Activated effector memory CD4-positive, alpha-beta T cell treated with Interleukin-2 at 50 U/mL for 16 hours (primary cell): Measurements from ENCODE around the gene NECTIN2.
"Not testable (repeated sequence)": the region's sequence is repeated elsewhere in the genome, so short reads cannot be mapped to it uniquely, and the experiment has no call there.

Experiments used
- DNase-seq: peaks from one replicate; pipeline ENCODE4 v3.0.0-alpha.2; 2020

NECTIN2 gene

DNA sequence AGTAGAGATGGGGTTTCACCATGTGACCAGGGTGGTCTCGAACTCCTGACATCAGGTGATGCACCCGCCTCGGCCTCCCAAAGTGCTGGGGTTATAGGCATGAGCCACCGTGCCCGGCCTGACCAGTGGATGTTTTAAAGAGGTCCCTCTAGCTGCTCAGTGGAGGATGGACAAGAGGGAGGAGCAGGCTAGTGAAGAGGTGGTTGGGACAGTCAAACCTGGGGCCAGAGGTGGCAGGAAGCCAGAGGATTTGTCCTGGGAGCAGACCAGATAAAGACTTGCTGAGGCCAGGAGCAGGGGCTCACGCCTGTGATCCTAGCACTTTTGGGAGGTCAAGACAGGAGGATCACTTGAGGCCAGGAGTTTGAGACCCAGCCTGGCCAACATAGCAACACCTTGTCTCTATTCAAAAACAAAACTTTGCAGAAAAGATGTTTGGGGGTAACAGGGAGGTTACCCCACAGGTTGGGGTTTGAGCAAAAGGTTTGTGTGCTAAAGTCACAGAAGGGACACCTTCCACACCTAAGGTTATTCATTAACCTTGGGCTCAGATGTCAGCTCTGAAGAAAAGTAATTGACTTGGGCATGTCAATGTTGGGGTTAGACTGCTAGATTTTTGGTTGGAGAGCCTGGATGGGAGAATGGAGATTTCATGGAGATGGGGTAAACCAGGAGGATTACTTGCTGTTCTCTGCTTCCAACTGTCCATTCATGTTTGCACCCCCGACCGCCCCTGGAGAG lies 28.2 kb upstream of the NECTIN2 start:
- no peak for DNase-seq

DNA sequence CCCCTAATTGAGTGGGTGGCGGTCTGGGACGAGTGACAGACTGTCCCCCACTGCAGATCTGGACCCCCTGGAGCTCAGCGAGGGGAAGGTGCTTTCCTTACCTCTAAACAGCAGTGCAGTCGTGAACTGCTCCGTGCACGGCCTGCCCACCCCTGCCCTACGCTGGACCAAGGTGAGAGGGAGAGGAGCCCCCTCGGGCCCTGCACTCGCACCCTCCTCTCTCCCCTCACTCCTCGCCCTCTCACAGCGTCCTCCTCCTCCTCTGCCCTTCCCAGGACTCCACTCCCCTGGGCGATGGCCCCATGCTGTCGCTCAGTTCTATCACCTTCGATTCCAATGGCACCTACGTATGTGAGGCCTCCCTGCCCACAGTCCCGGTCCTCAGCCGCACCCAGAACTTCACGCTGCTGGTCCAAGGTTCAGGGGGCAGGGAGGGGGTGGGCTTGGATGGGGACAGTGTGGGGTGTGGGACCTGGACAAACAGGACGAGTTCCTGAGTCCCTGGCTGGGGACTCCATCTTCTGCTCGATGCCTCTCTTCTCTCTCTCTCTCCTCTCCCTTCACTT lies 27.5 kb upstream of the NECTIN2 start:
- no peak for DNase-seq

DNA sequence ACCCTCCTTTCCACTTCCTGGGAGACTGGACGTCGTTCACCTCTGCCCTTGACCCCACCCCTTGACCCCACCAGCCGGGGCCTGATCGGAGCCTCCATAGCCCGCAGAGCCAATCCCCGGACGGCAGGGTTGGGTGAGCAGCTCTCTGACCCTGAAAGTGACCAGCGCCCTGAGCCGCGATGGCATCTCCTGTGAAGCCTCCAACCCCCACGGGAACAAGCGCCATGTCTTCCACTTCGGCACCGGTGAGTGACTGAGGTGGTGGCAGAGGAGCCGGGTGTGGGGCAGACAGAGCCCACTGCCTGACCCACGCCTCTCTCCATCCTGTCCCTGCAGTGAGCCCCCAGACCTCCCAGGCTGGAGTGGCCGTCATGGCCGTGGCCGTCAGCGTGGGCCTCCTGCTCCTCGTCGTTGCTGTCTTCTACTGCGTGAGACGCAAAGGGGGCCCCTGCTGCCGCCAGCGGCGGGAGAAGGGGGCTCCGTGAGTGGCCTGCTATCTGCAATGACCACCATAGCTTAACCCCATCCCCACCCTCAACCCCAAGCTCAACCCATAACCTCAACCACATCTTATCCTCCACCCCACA lies 26.8 kb upstream of the NECTIN2 start:
- DNase-seq, result no peak

DNA sequence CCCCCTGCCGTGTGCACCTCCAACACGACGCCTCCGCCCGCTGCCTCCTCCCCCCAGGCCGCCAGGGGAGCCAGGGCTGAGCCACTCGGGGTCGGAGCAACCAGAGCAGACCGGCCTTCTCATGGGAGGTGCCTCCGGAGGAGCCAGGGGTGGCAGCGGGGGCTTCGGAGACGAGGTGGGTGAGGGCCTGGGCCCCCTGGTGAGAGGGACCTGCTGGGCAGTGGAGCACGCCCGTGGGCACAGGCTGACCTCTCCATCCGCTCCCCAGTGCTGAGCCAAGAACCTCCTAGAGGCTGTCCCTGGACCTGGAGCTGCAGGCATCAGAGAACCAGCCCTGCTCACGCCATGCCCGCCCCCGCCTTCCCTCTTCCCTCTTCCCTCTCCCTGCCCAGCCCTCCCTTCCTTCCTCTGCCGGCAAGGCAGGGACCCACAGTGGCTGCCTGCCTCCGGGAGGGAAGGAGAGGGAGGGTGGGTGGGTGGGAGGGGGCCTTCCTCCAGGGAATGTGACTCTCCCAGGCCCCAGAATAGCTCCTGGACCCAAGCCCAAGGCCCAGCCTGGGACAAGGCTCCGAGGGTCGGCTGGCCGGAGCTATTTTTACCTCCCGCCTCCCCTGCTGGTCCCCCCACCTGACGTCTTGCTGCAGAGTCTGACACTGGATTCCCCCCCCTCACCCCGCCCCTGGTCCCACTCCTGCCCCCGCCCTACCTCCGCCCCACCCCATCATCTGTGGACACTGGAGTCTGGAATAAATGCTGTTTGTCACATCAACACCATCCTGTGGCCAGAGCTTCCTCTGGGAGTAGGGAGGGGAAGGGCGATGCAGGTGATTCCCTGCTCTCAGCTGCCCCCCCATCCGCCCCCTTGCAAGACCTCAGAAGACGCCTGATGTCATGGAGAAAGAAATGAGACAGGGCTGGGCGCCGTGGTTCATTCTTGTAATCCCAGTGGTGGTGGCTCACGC lies 25.2 kb upstream of the NECTIN2 start:
- no peak for DNase-seq

DNA sequence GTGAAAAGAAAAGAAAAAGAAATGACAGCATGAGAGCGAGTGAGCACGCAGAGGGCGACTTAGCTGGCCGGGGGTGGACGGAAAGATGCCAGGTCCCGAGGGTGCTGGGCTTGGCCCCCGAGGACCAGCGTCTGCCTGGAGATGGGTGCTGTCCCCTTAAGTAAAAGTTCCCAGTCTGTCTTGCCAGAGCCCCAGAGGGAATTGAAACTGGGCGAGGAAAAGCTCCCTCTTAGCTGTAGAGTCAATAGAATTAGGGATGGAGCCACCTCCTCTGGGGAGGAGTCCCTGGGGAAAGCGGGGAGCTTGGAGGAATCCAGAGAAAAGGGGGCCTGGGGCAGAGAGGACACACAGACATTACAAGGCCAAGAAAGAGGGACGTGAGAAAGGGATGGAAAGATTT lies 23.9 kb upstream of the NECTIN2 start:
- DNase-seq, result no peak

DNA sequence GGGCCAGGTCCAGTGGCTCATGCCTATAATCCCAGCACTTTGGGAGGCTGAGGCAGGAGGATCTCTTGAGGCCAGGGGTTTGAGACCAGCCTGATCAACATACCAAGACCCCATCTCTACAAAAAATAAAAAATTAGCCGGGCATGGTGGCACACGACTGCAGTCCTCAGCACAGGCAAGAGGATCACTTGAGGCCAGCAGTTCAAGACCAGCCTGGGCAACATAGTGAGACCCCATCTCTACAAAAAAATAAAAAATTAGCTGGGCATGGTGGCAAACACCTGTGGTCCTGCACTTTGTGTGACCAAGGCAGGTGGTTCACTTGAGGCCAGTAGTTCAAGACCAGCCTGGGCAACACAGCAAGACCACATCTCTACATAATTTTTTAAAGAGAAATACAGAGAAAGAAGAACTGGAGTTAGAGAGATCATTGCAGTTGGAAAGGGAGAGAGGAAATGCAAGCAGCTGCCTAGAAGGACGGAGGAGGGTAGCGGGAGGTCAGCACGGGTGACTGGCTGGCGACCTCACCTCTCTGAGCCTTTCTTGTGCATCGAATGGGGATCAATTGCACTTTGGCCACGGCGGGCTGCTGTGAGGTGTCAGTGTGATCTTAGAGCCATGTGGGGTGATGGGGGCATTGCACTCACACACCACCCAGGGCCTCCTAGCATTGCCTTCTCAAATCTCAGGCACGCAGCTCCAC lies 23.3 kb upstream of the NECTIN2 start:
- DNase-seq, result no peak

DNA sequence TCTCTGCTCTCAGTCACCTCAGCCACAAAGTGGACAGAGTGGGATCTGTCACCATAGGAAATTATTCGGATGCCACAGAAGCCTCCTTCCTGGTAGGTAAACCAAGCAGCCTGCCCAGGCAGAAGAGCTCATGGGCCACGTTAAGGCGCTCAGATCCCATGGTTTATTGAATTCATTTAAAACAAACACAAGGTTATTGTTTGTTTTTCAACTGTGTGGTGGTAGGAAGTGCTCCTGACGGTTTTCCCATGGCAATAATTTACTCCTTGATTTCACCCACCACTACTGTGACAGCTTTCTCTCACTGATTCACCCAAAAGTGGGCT lies 22.8 kb upstream of the NECTIN2 start:
- no peak for DNase-seq

DNA sequence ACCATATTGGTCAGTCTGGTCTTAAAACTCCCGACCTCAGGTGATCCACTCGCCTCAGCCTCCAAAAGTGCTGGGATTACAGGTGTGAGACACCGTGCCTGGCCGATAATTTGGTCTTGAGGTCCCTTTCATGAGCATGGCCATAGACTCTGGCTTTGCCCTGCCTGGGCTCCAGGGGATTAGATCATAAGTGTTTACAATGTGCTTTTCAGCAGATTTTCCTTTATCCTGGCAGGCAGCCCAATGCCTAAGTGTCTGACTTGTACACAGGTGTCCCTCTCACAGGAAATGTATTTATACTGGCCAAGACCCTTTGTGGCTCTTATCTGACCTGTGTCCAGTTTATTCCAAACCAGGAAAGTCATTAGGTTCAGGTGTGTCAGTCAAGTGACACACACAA lies 21.3 kb upstream of the NECTIN2 start:
- no peak for DNase-seq

DNA sequence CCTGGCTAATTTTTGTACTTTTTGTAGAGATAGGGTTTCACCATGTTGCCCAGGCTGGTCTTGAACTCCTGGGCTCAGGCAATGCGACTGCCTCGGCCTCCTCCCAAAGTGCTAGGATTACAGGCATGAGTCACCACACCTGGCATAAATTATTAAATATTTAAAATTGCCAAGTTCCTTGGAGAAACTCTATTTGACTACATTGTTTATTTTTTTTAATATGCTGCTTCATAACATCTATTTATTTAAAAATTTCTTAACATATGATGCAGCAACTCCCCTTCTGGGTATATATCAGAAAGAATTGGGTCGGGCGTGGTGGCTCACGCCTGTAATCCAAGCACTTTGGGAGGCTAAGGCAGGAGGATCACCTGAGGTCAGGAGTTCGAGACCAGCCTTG lies 13.2 kb upstream of the NECTIN2 start:
- not testable (repeated sequence) for DNase-seq

DNA sequence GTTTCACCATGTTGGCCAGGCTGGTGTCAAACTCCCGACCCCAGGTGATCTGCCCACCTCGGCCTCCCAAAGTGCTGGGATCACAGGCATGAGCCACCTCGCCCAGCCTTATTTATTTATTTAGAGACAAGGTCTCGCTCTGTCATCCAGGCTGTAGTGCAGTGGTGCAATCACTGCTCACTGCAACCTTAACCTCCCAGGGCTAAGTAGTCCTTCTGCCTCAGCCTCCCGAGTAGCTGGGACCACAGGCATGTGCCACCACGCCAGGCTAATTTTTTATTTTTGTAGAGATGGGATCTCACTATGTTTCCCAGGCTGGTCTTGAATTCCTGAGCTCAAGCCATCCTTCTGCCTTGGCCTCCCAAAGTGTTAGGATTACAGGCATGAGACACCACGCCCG lies 11.7 kb upstream of the NECTIN2 start:
- DNase-seq, result not testable (repeated sequence)

DNA sequence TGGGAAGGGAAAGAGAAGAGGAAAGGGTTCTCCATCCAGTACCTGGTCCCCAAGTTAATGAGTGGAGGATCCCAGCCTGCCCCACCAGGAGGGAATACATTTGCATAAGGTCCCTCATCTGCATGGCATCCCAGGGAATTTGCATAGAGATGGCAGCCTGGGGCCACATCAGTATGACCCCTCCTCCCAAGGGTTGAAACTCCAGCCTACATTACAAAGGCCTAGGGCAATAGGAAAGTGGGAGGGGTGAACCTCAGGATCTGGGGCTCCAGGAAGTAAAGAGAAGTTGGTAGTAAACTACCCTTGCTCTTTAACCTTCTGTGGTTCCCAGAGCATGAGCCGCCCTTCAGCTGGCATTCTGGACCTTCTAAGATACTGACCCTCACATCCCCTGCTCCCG lies 6.8 kb upstream of the NECTIN2 start:
- no peak for DNase-seq

DNA sequence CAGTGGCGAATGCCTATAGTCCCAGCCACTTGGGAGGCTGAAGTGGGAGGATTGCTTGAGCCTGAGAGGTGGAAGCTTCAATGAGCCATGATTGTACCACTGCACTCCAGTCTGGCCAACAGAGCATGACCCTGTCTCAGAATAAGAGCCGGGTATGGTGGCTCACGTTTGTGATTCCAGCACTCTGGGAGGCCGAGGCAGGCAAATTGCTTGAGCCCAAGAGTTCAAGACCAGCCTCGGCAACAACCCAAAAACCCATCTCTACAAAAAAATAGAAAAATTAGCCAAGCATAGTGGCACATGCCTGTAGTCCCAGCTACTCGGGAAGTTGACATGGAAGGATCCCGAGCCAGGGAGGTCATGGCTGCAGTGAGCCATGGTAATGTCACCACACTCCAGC lies 5.3 kb upstream of the NECTIN2 start:
- no peak for DNase-seq

DNA sequence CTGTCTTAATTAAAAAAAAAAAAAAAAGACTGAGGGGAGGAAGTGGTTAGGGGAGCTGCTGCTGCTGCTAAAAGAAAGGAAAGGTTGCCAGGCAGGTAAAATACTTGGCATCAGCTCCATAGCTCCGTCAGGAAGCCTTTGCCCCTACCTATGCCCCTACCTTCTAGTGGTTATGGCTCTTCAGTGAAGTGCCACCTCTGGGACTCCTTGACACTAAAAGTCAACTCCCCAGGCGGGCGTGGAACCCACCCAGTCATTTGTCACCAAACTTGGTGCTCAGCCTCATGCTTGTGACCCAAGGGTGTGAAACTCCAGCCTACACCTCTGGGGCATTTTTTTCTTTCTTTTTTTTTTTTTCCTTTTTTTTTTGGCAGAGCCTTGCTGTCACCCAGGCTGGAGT lies 4.9 kb upstream of the NECTIN2 start:
- no peak for DNase-seq

DNA sequence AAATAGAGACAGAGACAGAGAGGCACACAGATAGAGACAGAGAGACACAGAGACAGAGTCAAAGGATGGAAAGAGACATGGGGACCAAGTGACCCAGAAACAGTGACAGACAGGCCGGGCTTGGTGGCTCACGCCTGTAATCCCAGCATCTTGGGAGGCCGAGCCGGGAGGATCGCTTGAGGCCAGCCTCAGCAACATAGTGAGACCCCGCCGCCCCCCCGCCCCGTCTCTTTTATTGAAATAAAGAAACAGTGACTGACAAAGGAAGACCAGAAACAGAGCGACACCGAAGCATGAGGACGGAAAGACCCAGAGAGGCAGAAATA lies 848 bp upstream of the NECTIN2 start:
- DNase-seq, result no peak

DNA sequence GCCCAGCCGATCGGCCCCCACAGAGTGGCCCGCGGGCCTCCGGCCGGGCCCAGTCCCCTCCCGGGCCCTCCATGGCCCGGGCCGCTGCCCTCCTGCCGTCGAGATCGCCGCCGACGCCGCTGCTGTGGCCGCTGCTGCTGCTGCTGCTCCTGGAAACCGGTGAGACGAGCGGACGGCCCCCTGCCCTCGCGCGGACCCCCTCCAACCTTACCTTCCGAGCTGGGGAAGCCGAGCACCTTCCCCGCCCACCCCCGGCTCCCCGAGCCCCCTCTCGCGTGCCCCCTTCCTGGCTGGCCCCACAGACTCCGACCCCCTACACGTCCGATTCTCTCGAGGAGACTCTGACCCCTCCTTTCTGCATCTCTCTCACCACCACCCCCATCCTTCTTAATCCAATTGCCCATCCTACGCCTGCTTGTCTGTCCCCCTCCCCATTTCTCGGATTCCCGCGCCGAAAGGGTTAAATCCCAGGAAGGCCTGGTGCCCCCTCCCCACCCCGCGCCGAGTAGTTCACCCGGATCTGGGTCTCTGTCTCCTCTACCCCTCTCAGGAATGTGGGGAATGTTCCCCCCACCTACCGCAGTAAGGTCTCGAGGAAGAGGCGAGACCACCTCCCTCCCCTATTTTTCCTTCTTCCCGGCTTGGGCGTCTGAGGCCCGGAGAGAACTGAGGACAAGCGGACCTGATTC lies 502 bp downstream of the NECTIN2 start:
- no peak for DNase-seq

DNA sequence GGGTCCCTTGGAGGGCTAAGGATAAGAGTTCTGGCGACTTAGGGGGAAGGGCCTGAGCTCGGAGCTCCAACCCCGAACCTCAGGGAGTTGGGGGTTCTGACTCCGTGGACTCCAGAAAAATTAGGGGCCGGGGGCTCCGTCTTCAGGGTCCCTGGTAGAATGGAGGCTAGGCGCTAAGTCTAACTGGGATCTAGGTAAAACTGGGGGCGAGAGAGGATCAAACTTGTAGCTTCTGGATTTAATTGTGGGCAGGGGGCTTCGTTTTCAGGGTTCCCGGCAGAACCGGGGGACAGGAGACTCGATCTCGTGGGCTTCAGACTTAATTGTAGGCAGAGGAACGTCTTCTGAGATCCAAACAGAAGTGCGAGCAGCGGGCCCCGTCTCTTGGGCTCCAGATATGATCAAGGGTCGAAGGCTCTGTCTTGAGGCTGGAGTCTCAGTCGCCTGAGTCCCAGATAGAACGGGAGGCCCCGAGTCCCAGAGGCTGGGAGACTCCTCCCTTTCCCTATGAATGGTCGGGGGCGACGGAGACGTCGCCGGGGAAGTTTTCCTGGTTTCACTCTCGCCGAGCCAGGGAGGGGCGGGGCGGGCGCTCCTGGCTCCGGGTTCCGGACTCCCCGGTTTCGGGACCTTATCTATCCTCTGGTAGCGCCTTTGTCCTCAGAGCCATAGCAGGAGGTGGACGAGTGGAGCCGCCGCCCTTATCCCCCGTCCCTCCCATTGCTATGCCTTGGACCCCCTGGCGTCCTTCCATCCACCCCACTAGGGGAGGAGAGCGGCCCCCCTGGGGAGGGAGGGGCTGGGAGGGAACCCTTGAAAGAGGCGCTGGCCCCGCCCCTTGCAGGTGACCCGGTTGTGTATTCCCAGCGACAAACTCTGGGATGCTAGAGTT lies 1.3 kb downstream of the NECTIN2 start:
- no peak for DNase-seq

DNA sequence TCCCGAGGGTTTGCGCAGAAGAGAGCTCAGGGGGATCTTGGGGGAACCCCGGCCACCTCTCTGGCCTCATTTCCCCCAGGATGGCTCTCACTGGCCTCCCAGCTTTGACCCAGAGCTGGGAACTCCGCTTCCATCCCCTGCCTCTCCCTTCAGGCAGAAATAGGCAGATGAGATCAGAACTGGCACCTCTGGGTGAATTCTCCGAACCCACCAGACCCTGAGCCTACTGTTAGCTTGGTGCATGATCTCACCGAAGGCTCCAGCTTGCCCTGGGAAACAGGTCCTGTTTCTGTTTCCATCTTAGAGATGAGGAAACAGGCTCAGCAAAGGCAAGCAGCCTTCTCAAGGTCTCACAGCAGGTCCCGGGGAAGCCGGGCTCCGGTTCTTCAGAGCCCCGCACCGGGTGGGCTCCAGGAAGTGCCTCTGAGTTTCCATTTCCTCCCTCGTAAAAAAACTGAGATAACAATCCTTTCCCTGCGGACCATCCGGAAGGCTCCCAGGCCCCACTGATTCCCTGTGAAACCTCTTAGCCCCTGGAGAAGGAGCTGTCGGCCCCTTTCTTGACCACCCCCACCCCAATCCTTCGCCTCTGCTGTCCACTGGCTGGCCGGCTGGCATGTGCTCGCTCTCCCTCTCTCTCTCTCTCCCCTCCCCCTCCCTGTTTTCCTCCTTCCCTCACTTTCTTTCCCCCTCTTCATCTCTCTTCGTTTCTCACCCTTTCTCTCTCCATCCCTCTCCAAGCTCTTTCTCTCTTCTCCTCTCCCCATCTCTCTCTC lies 2.1 kb downstream of the NECTIN2 start:
- no peak for DNase-seq

DNA sequence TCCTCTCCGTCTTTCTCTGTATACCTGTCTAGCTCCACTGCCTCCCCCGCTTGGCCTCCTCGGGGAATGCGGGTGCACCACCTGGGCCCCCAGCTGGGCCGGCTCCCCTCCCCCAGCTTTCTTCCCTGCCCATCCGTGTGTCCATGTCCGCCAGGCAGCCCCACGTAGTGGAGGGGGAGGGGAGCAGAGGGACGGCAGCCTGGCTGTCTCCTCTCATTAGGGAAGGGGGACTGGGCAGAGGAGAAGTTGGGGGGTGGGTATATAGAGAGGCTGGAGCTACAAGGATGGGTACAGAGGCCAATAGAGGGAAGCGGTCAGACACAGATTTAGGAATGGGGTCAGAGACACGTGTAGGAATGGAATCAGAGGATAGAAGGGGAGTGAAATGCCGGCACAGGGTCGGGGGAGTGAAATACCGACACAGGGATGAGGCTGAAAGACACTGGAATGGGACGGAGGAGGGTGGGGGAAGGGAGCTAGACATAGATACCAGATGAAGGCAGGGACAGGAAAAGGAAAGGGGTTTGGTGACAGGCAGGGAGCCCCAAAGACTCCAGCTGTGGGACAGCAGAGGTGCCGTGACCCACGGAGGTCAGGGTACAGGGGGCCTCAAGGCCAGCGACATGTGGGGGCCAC lies 2.8 kb downstream of the NECTIN2 start:
- DNase-seq, result no peak

DNA sequence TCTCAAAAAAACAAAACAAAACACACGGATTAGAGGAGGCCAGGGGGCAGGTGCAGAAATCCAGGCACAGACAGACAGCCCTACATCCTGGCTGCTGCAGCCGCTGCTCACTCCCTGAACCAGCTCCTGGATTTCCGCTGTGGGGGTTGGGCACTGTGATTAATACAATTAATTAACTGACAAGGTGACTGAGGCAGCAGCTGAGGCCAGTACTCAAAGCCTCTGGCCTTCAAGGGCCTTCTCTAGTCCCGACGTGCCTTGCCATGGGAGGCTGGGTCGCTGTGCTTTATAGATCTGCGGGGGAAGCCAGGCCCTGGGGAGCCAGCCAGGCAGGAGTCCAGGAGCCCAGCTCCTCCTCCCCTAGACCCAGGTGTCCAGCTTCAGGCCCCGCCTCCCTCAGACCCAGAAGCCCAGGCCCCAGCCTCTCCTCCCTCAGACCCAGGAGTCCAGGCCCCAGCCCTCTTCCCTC lies 4.6 kb downstream of the NECTIN2 start:
- no peak for DNase-seq

DNA sequence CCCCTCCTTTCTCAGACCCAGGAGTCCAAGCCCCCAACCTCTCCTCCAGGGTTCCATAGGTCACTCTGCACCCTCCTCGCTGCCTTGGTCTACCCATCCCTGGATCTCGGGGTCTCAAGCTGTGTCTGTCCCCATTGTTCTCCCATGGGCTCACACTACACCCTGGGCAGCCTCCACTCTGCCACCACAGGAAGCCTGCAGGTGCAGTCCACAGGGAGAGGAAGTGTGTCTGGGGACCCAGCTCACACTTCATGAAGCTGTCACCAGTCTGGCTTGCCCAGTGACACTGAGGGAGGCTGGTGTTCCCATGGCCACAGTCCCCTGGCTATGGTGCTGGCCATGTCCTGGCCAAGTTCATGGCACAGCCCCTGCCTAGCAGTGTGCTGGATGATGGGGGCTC lies 5.3 kb downstream of the NECTIN2 start:
- no peak for DNase-seq
